HepG2 (cell line): ENCODE results near the gene SIRT7. TPM values are rescaled to one million over a fixed set of nuclear protein-coding genes. Genes with fewer than 3 reads are reported as not detected.
A peak's percentile ranks its signal among the peaks of the same experiment; 100 is the strongest.

Source experiments
- HES4 ChIP-seq: sonication (generic); formaldehyde crosslinking; IDR thresholded peaks from 2 replicates; pipeline ENCODE4 v1.9.0; 2021; ENCODE audit warnings: mild to moderate bottlenecking, missing genetic modification reagents, borderline replicate concordance
- HOXA9 ChIP-seq: sonication (generic); formaldehyde crosslinking; IDR thresholded peaks from 2 replicates; pipeline ENCODE4 v1.8.1; 2022; ENCODE audit warnings: missing genetic modification reagents, mild to moderate bottlenecking, moderate library complexity, borderline replicate concordance
- JUND ChIP-seq: sonication (generic); formaldehyde crosslinking; IDR thresholded peaks from 2 replicates; pipeline ENCODE4 v1.8.0; 2022; ENCODE audit warnings: mild to moderate bottlenecking, missing genetic modification reagents
- KDM4B ChIP-seq: sonication (generic); formaldehyde crosslinking; IDR thresholded peaks from 2 replicates; pipeline ENCODE4 v1.4.0; 2020; ENCODE audit warnings: missing genetic modification reagents
- LRRFIP1 ChIP-seq: sonication (generic); formaldehyde crosslinking; conservative IDR thresholded peaks from 2 replicates; pipeline ENCODE4 v1.4.0; 2020; ENCODE audit warnings: missing genetic modification reagents
- MED13 ChIP-seq: sonication (generic); formaldehyde crosslinking; IDR thresholded peaks from 2 replicates; pipeline ENCODE4 v1.5.0; 2020; ENCODE audit warnings: missing genetic modification reagents
- NR2F1 ChIP-seq, 2 experiments: fragments of 450-650 bp in 1 of 2; formaldehyde crosslinking in 1 of 2; IDR thresholded peaks; 2 replicates each; pipeline versions ENCODE4 v1.5.0 to v1.6.1; 2016 to 2020; ENCODE audit warnings: mild to moderate bottlenecking in 1 of 2, missing compliant biosample characterization in 1 of 2, missing genetic modification reagents in 1 of 2, moderate library complexity in 1 of 2
- SPEN ChIP-seq: sonication (generic); formaldehyde crosslinking; IDR thresholded peaks from 2 replicates; pipeline ENCODE4 v1.5.1; 2020; ENCODE audit warnings: low read depth, mild to moderate bottlenecking, missing genetic modification reagents
- ZNF232 ChIP-seq: sonication (generic); formaldehyde crosslinking; IDR thresholded peaks from 2 replicates; pipeline ENCODE4 v1.4.0; 2020; ENCODE audit warnings: missing genetic modification reagents, borderline replicate concordance
- ZNF274 ChIP-seq: sonication (generic); formaldehyde crosslinking; IDR thresholded peaks from 2 replicates; pipeline ENCODE4 v1.5.1; 2020; ENCODE audit warnings: mild to moderate bottlenecking, missing genetic modification reagents
- ZNF383 ChIP-seq: sonication (generic); formaldehyde crosslinking; IDR thresholded peaks from 2 replicates; pipeline ENCODE4 v1.4.0; 2020; ENCODE audit warnings: missing genetic modification reagents, mild to moderate bottlenecking, borderline replicate concordance
- polyA plus RNA-seq, 8 experiments: library from polyadenylated mRNA; depleted of rRNA in 3 of 8; stranded (reverse) in 7 of 8; unstranded in 1 of 8; fragments of >200 nt; fragmentation: Illumina TruSeq in 4 of 8; extraction: Trizol in 4 of 8; gene quantifications; 2 replicates each; pipeline versions ENCODE4 v1.2.1 to v1.2.3, GENCODE V29; 2011 to 2016; ENCODE audit warnings: low read depth in 4 of 8, missing spikeins in 1 of 8, mixed read lengths in 1 of 8; ENCODE audit not compliant: insufficient read depth in 1 of 8
- total RNA-seq, 5 experiments: library from RNA; depleted of rRNA; stranded (reverse); fragments of >200 nt; fragmentation: Illumina TruSeq; extraction: Trizol; gene quantifications; 2 replicates each; pipeline ENCODE4 v1.2.3, GENCODE V29; 2016; ENCODE audit warnings: low read depth in 1 of 5
- TF ChIP-seq, protein P1 (sequence below): sonication (generic); formaldehyde crosslinking; IDR thresholded peaks from 2 replicates; pipeline ENCODE4 v1.4.0; 2020; ENCODE audit warnings: missing genetic modification reagents

Gene SIRT7
- total and polyA plus RNA-seq, 2 of the 13 experiments (the other 11 are each of a cell fraction or from before 2014, with no cell fraction given) = 8.3 to 24.8 TPM

GRCh38 chr17:81869221-81870130 is 48.5 kb downstream of the SIRT7 start (continued):
- TF ChIP-seq ZNF383 (CRISPR knock-in tag) (no peak), HOXA9 (peak; percentile 91), JUND (CRISPR knock-in tag) (no peak), ZNF274 (CRISPR knock-in tag) (peak; percentile 66; the same call in 1 of the 2 replicates), SPEN (CRISPR knock-in tag) (peak; percentile 15), KDM4B (CRISPR knock-in tag) (no peak), MED13 (CRISPR knock-in tag) (no peak), ZNF232 (CRISPR knock-in tag) (no peak), NR2F1 (CRISPR knock-in tag; IDR thresholded peaks at IDR 0.05) (no peak), LRRFIP1 (no peak), HES4 (no peak)
- TF ChIP-seq, protein P1, sequence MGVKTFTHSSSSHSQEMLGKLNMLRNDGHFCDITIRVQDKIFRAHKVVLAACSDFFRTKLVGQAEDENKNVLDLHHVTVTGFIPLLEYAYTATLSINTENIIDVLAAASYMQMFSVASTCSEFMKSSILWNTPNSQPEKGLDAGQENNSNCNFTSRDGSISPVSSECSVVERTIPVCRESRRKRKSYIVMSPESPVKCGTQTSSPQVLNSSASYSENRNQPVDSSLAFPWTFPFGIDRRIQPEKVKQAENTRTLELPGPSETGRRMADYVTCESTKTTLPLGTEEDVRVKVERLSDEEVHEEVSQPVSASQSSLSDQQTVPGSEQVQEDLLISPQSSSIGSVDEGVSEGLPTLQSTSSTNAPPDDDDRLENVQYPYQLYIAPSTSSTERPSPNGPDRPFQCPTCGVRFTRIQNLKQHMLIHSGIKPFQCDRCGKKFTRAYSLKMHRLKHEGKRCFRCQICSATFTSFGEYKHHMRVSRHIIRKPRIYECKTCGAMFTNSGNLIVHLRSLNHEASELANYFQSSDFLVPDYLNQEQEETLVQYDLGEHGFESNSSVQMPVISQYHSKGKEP (CRISPR knock-in tag) = no peak
